Measurements from ENCODE around the gene METRN.
A peak's percentile ranks its signal among the peaks of the same experiment; 100 is the strongest.

METRN gene

GRCh38 chr16:725041-725376, 10.1 kb downstream of the METRN start:
- no peak for TF ChIP-seq CTCF (IDR thresholded peaks at IDR 0.05; ENCODE audit: extremely low read depth, missing control alignments)
- no peak for DNase-seq (ENCODE audit: low spot score)

DNA sequence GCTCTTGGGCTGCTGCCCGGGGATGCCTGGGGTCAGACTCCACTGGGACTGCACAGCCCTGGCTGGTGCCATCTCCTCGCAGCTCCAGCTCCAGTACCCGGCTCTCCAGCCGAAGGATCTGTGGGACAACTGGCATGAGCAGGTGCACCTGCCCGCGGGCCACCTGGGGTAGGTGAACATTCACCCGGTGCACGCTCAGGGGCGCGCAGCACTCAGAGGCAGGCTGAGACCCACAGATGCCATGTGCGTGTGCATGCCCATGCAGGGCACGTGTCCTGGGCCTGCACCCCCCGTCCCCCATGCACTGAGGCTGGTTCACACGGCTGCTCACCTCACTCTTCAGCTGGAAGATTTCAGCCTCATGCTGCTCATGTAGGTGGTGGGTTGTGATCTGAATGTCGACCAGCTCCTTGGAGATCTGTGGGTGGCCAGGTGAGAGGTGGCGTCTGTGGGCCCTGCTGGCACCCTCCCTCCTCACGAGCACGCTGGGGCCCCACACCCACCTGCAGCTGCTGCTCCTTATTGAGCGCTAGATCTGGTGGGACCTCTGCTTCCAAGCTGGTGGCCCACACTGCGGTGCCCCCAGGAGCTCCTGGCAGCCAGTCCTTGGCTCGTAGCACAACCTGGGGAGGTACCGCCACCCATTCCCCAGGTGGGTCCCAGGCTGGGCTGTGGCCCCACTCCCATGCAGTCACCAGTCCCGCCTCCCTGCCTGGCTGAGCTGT, 10.7 kb downstream of the METRN start:
- TF ChIP-seq CTCF (IDR thresholded peaks at IDR 0.05; ENCODE audit: extremely low read depth, missing control alignments): no peak
- no peak for DNase-seq (ENCODE audit: low spot score)

- no peak for TF ChIP-seq CTCF (IDR thresholded peaks at IDR 0.05; ENCODE audit: extremely low read depth, missing control alignments)
Measured at GRCh38 chr16:726188-726437, 11.2 kb downstream of the METRN start.

GRCh38 chr16:726438-727290, 11.7 kb downstream of the METRN start, which contains the start of the genes CCDC78 and HAGHL:
Gene CCDC78 (minus strand): TSS chr16:726443. CDS start chr16:726367, 76 bp downstream.
Gene HAGHL (plus strand): TSS chr16:727106. CDS start chr16:727510, 404 bp downstream.
- peak; percentile 92 for DNase-seq (ENCODE audit: low spot score)

More at GRCh38 chr16:726188-726437, 11.2 kb downstream of the METRN start:
- DNase-seq (ENCODE audit: low spot score): no peak

DNA sequence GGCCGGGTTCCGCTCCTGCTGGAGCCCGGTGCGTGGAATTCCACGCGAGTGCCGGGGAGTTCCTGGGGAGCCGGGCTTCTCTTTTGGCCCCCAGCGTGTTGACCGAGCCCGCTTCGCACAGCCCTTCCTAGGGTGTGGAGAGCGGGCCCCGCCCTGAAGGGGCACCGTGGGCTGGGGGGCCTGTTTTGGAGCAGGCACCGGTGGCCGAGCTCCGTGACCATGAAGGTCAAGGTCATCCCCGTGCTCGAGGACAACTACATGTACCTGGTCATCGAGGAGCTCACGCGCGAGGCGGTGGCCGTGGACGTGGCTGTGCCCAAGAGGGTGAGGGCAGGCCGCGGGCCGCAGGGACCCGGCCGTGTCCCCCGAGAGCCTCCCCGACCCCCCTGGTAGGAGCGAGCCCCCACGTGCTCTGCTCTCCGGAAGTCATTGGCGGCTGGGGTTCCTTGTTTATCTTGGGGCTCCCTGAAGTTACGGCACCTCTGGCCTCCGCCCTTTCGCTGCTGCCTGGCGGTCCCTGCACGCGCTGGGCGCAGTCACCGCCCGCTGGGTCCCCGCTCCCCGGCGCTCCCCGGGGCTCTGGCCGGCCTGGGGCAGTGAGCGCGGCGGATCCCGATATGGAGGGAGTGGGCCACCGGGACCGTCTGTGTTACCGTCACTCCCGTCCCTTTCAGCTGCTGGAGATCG, 12.5 kb downstream of the METRN start:
- TF ChIP-seq CTCF (IDR thresholded peaks at IDR 0.05; ENCODE audit: extremely low read depth, missing control alignments): no peak
- DNase-seq (ENCODE audit: low spot score): peak; percentile 74

More at GRCh38 chr16:726438-727290, 11.7 kb downstream of the METRN start, which contains the start of the genes CCDC78 and HAGHL:
- TF ChIP-seq CTCF (IDR thresholded peaks at IDR 0.05; ENCODE audit: extremely low read depth, missing control alignments): no peak

DNA sequence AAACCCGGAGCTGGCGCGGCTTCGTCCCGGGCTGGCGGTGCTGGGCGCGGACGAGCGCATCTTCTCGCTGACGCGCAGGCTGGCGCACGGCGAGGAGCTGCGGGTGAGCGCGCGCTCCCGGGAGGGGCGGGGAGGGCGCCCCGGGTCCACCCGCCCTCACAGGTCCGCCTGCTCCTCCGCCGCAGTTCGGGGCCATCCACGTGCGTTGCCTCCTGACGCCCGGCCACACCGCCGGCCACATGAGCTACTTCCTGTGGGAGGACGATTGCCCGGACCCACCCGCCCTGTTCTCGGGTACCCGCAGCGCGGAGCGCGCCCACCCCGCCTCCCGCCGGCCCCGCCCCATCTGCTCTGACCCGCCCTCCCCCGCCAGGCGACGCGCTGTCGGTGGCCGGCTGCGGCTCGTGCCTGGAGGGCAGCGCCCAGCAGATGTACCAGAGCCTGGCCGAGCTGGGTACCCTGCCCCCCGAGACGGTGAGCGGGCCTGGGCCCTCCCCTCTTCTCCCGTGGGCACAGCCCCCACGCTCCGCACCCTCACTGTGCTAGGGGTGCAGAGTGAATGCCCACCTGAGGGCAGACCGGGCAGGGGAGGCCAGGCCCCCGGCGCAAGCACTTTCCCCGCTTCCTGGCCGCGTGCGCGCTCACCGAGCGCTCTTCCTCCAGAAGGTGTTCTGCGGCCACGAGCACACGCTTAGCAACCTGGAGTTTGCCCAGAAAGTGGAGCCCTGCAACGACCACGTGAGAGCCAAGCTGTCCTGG, 13.4 kb downstream of the METRN start:
- no peak for TF ChIP-seq CTCF (IDR thresholded peaks at IDR 0.05; ENCODE audit: extremely low read depth, missing control alignments)
- peak; percentile 93 for DNase-seq (ENCODE audit: low spot score)
